ENCODE measurements around the gene PAM.

- TF ChIP-seq ZNF274 (IDR thresholded peaks at IDR 0.05; ENCODE audit: low read depth, low read length) (no peak), YY1 (IDR thresholded peaks at IDR 0.05; ENCODE audit: insufficient read depth, insufficient read length) (no peak), SUZ12 (IDR thresholded peaks at IDR 0.05; ENCODE audit: extremely low read depth, insufficient read depth, insufficient read length) (no peak)
Observed at GRCh38 chr5:102799017-102799416, 43.9 kb downstream of the PAM start.
